Osteocyte (in vitro differentiated cells): Measurements from ENCODE around the gene HSDL1. TPM values are rescaled to one million over a fixed set of nuclear protein-coding genes. Genes with fewer than 3 reads are reported as not detected.

Experiments
- DNase-seq: peaks from one replicate; pipeline ENCODE4 v3.0.0; 2021; ENCODE audit warnings: mixed read lengths; ENCODE audit not compliant: unreplicated experiment; ENCODE audit errors: extremely low spot score
- H3K27ac Mint-ChIP-seq: one replicate; pipeline ENCODE4 v1.8.0; 2021; ENCODE audit warnings: mild to moderate bottlenecking, mixed read lengths; ENCODE audit not compliant: unreplicated experiment
- H3K27me3 Mint-ChIP-seq: one replicate; pipeline ENCODE4 v1.8.0; 2021; ENCODE audit warnings: mixed read lengths; ENCODE audit not compliant: unreplicated experiment
- H3K36me3 Mint-ChIP-seq: one replicate; pipeline ENCODE4 v1.8.0; 2021; ENCODE audit warnings: mixed read lengths; ENCODE audit not compliant: unreplicated experiment
- H3K4me1 Mint-ChIP-seq: one replicate; pipeline ENCODE4 v1.8.0; 2021; ENCODE audit warnings: mixed read lengths; ENCODE audit not compliant: unreplicated experiment
- H3K4me3 Mint-ChIP-seq: one replicate; pipeline ENCODE4 v1.8.0; 2021; ENCODE audit warnings: mild to moderate bottlenecking, moderate library complexity, mixed read lengths; ENCODE audit not compliant: unreplicated experiment
- H3K9me3 Mint-ChIP-seq: one replicate; pipeline ENCODE4 v1.8.0; 2021; ENCODE audit warnings: mixed read lengths; ENCODE audit not compliant: unreplicated experiment
- CTCF ChIP-seq: fragments of 200-600 bp; sonication (generic); IDR thresholded peaks from 2 replicates; pipeline ENCODE4 v1.5.0; 2021; ENCODE audit warnings: antibody characterized with exemption, mild to moderate bottlenecking, moderate library complexity
- total RNA-seq: library from RNA; stranded (reverse); gene quantifications from 2 replicates; pipeline ENCODE4 v1.2.1, GENCODE V29; 2021

HSDL1 gene
- total RNA-seq, 1 donor from 2014 or later = 18.0 TPM

DNA sequence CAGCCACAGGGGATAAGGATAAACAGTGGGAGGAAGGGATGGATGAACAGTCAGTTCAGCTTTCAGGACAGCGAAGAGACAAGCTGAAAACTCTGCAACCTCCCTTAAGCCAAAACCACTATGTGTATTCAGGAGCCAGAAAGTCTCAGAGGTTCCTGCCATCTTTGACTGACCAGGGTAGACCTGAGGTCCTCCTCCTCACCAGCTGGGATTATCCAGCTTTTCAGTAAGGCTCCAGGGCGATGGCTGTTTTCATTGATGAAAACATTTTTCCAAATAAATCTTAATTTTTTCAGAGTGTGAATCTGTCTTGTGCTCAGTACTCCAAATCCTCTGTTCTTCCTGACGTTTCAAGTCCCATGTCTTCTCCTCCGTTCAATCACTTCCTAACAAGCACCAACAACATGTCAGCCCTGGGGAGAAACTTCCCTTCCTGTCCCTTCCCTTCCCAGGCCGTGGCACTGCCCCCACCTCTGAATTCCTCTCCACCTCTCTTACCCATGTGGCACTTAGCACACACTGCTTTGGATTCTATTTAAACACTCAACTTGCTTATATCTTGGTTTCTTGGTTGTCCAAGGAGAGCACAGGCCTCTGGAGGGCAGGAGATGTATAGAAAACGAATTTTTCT is 5.2 kb downstream of the HSDL1 start:
- H3K4me1 Mint-ChIP-seq = peaks cover 38% of the 10 kb centered on the region
- H3K9me3 Mint-ChIP-seq = no peaks in the 10 kb centered on the region
- no peaks in the 10 kb centered on the region for H3K27me3 Mint-ChIP-seq
- H3K4me3 Mint-ChIP-seq = no peak overlapping the region
- no peak overlapping the region for H3K27ac Mint-ChIP-seq
- TF ChIP-seq CTCF = no peak
- H3K36me3 Mint-ChIP-seq = no peaks in the 10 kb centered on the region
- no peak for DNase-seq

DNA sequence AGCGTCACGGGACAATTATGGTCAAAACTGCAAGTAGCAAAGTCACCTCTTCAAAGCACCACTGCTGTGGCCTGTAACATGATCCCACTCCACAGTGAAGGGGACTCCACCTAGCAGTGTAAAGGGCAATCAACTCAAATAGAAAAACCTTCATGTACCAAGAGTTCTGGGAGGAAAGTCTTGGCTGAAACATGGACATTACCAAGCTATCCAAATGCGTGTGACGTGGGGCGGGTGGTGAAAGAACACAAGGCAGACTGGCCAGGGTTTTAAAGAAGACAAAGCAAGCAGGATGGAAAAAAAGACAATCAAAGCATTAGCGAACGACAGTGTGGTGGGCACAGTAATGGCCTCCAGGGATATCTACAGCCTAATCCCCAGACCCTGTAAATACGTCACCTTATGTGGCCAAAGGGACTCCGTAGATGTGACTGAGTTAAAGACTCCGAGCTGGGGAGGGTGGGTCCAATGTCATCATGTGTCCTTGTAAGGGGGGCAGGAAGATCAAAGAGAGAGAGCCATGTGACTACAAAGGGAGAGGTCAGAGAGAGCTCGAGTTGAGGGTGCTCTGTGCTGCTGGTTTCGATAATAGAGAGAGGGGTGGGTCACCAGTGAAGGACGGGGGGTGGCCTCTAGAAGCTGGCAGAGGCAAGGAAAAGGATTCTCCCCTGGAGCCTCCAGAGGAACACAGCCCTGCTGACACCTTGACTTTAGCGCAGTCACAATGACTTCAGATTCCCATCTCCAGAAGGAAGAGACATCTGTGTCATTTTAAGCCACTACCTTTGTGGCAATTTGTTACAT is 6.0 kb downstream of the HSDL1 start:
- Mint-ChIP-seq H3K27ac (no peak overlapping the region), H3K36me3 (no peaks in the 10 kb centered on the region), H3K9me3 (no peaks in the 10 kb centered on the region), H3K4me3 (no peak overlapping the region), H3K4me1 (peaks cover 34% of the 10 kb centered on the region), H3K27me3 (no peaks in the 10 kb centered on the region)
- no peak for DNase-seq
- TF ChIP-seq CTCF = no peak

DNA sequence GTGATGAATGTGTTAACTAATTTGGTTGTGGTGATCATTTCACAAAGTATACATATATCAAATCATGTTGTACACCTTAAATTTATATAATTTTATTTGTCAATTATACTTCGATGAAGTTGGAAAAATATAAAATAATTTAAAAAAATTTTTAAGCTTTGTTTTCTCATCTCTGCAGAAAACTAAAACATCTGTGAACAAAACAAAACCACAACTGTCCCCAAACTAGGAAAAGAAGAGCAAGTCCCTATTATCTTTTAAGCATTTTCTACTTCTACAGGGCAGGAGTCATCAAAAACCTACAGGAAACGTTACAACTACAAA is 6.5 kb downstream of the HSDL1 start:
- Mint-ChIP-seq H3K4me1 (peaks cover 32% of the 10 kb centered on the region), H3K9me3 (no peaks in the 10 kb centered on the region), H3K36me3 (no peaks in the 10 kb centered on the region), H3K27ac (no peak overlapping the region), H3K4me3 (no peak overlapping the region), H3K27me3 (no peaks in the 10 kb centered on the region)
- DNase-seq = no peak
- TF ChIP-seq CTCF = no peak

- Mint-ChIP-seq H3K36me3 (no peaks in the 10 kb centered on the region), H3K27me3 (no peaks in the 10 kb centered on the region), H3K4me3 (no peak overlapping the region), H3K4me1 (peaks cover 30% of the 10 kb centered on the region), H3K9me3 (no peaks in the 10 kb centered on the region), H3K27ac (no peak overlapping the region)
- no peak for TF ChIP-seq CTCF
- no peak for DNase-seq
Observed at GRCh38 chr16:84137769-84138357, 7.1 kb downstream of the HSDL1 start.

- H3K36me3 Mint-ChIP-seq = no peaks in the 10 kb centered on the region
- no peaks in the 10 kb centered on the region for H3K27me3 Mint-ChIP-seq
- no peak for DNase-seq
- no peaks in the 10 kb centered on the region for H3K9me3 Mint-ChIP-seq
- no peak for TF ChIP-seq CTCF
- no peak overlapping the region for H3K4me3 Mint-ChIP-seq
- H3K4me1 Mint-ChIP-seq = peaks cover 33% of the 10 kb centered on the region
- no peak overlapping the region for H3K27ac Mint-ChIP-seq
Observed at GRCh38 chr16:84137287-84137686, 7.7 kb downstream of the HSDL1 start.
